Measurements from ENCODE around the gene MTREX.

DNA sequence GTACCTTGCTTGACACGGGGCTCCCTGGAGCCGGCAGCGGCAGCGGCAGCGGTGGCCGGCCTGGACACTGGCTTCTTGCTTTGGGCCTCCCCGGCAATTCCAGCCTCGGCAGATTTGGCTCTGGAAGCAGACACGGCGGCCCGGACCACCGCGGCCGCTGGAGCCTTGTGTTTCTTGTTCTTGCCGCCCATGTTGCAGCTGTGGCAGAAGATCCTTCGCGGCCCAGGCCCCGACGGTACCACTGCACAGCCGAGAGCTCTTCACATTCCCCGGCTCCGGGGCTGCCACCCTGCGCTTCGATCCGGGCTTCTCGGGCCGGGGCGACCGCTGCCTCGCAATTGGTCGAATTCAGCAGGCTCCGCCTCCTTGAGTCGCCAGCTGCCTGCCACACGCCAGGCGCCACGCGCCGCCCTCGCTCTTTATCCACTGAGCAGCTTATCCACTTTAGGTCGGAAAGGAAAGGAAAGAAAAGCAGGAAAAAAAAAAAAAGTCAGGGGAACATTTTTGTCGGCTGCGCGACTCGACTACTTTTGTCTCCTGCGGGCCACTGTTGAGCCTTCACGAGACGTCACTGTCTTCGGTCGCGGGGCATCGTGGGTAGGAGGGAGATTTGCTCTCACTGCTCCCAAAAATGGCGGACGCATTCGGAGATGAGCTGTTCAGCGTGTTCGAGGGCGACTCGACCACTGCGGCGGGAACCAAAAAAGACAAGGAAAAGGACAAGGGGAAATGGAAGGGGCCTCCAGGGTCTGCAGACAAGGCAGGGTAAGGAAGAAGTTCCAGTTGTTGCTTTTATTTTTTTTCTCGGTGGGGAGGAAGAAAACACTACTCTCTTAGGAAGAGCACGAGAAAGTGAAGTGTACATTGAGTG is at the start of gene MTREX, which contains the start of gene DHX29:
- peak; percentile 86 to 92 (median 89) for TF ChIP-seq POLR2AphosphoS5 (IDR thresholded peaks at IDR 0.05)
- TF ChIP-seq, protein P1, sequence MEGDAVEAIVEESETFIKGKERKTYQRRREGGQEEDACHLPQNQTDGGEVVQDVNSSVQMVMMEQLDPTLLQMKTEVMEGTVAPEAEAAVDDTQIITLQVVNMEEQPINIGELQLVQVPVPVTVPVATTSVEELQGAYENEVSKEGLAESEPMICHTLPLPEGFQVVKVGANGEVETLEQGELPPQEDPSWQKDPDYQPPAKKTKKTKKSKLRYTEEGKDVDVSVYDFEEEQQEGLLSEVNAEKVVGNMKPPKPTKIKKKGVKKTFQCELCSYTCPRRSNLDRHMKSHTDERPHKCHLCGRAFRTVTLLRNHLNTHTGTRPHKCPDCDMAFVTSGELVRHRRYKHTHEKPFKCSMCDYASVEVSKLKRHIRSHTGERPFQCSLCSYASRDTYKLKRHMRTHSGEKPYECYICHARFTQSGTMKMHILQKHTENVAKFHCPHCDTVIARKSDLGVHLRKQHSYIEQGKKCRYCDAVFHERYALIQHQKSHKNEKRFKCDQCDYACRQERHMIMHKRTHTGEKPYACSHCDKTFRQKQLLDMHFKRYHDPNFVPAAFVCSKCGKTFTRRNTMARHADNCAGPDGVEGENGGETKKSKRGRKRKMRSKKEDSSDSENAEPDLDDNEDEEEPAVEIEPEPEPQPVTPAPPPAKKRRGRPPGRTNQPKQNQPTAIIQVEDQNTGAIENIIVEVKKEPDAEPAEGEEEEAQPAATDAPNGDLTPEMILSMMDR (IDR thresholded peaks at IDR 0.05 in 8 of 11, conservative IDR thresholded peaks at IDR 0.05 in 3 of 11) = peak in 1 of 11 experiments; percentile 28

All from spleen (tissue), 7 donors.